Smooth muscle cell (in vitro differentiated cells): ENCODE data around the gene TMEM115. TPM values are rescaled to one million over a fixed set of nuclear protein-coding genes. Genes with fewer than 3 reads are reported as not detected.

Experiments
- DNase-seq: peaks from one replicate; lab custom pipeline; 2025; ENCODE audit not compliant: unreplicated experiment; lab: John Stamatoyannopoulos, UW
- H2AFZ ChIP-seq: fragments of 200-600 bp; sonication (generic); 2 replicates; pipeline ENCODE4 v1.6.0; 2016; ENCODE audit warnings: antibody characterized with exemption, low read depth, mild to moderate bottlenecking
- H3F3A ChIP-seq: fragments of 200-600 bp; sonication (generic); 2 replicates; pipeline ENCODE4 v1.6.0; 2017; ENCODE audit warnings: antibody characterized with exemption, low read depth
- H3K27ac ChIP-seq: fragments of 200-600 bp; sonication (generic); 2 replicates; pipeline ENCODE4 v1.5.1; 2016; ENCODE audit warnings: low read depth, mild to moderate bottlenecking
- H3K27me3 ChIP-seq: fragments of 200-600 bp; sonication (generic); 2 replicates; pipeline ENCODE4 v1.6.1; 2016; ENCODE audit warnings: low read depth, mild to moderate bottlenecking
- H3K36me3 ChIP-seq: fragments of 200-600 bp; sonication (generic); 2 replicates; pipeline ENCODE4 v1.5.1; 2016; ENCODE audit warnings: low read depth
- H3K4me1 ChIP-seq: fragments of 200-600 bp; sonication (generic); 2 replicates; pipeline ENCODE4 v1.5.1; 2016; ENCODE audit warnings: low read depth
- H3K4me2 ChIP-seq: fragments of 200-600 bp; sonication (generic); 2 replicates; pipeline ENCODE4 v1.6.0; 2016; ENCODE audit warnings: mild to moderate bottlenecking
- H3K4me3 ChIP-seq: fragments of 200-600 bp; sonication (generic); 2 replicates; pipeline ENCODE4 v1.5.1; 2016; ENCODE audit warnings: mild to moderate bottlenecking
- H3K79me2 ChIP-seq: fragments of 200-600 bp; sonication (generic); 2 replicates; pipeline ENCODE4 v1.6.0; 2016; ENCODE audit warnings: low read depth, mild to moderate bottlenecking
- H3K9ac ChIP-seq: fragments of 200-600 bp; sonication (generic); 2 replicates; pipeline ENCODE4 v1.6.0; 2016; ENCODE audit warnings: low read depth
- H3K9me3 ChIP-seq: fragments of 200-600 bp; sonication (generic); replicated peaks from 2 replicates; pipeline ENCODE4 v1.5.1; 2016; ENCODE audit warnings: low read depth
- H4K20me1 ChIP-seq: fragments of 200-600 bp; sonication (generic); 2 replicates; pipeline ENCODE4 v1.6.0; 2016; ENCODE audit warnings: low read depth
- CTCF ChIP-seq: fragments of 200-600 bp; sonication (generic); IDR thresholded peaks from 2 replicates; pipeline ENCODE4 v1.5.1; 2017; ENCODE audit warnings: borderline replicate concordance, mild to moderate bottlenecking, antibody characterized with exemption; ENCODE audit not compliant: insufficient read depth, poor library complexity, severe bottlenecking
- WGBS: methylation state at CpG from one replicate; pipeline ENCODE4 v1.1.7; 2016; ENCODE audit warnings: low lambda C conversion rate; 5-methylcytosine and 5-hydroxymethylcytosine counted together
- polyA plus RNA-seq: library from polyadenylated mRNA; unstranded; fragments of >200 nt; fragmentation: Nextera tagmentation; extraction: Ambion mirVana; gene quantifications from 2 replicates; pipeline ENCODE4 v1.2.1, GENCODE V29; 2016
- total RNA-seq: library from RNA; depleted of rRNA; stranded (reverse); fragments of >200 nt; gene quantifications from 2 replicates; pipeline ENCODE4 v1.2.3, GENCODE V29; 2014

TMEM115 gene
- total and polyA plus RNA-seq, 2 experiments from 2014 or later, result 42.7 to 56.6 TPM

DNA sequence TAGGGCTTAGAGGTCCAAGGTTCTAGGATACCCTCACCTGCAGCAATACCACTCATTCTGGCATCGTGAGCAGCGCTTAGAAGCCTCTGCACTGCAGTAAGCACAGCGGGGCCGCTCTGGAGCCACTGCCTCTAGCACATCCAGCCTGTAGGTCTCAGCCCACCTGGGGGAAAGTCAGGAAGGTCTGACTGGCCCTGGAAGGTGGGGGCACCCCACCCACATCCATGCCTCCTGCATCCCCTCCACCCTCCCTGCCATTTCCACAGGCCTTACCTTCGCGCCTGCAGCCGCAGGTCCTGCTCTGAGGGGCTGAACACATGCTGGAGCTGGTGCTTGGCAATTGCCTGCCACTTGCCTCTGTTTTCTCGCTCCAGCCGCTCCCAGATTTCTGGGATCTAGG, 17.8 kb downstream of the TMEM115 start:
- no peak for DNase-seq
- H3F3A ChIP-seq, result peaks cover 20% of the 10 kb centered on the region
- H3K4me3 ChIP-seq, result no peak overlapping the region
- no peaks in the 10 kb centered on the region for H3K9me3 ChIP-seq
- H4K20me1 ChIP-seq, result no peaks in the 10 kb centered on the region
- no peak overlapping the region for H2AFZ ChIP-seq
- H3K79me2 ChIP-seq, result peaks cover 4% of the 10 kb centered on the region
- peaks cover 19% of the 10 kb centered on the region for H3K27me3 ChIP-seq
- WGBS, result 95% methylated on average over 9 of the region's 9 CpGs
- H3K4me1 ChIP-seq, result peaks cover 22% of the 10 kb centered on the region
- H3K9ac ChIP-seq, result no peak overlapping the region
- no peak overlapping the region for H3K27ac ChIP-seq
- H3K4me2 ChIP-seq, result no peak overlapping the region
- no peaks in the 10 kb centered on the region for H3K36me3 ChIP-seq
- TF ChIP-seq CTCF, result no peak

DNA sequence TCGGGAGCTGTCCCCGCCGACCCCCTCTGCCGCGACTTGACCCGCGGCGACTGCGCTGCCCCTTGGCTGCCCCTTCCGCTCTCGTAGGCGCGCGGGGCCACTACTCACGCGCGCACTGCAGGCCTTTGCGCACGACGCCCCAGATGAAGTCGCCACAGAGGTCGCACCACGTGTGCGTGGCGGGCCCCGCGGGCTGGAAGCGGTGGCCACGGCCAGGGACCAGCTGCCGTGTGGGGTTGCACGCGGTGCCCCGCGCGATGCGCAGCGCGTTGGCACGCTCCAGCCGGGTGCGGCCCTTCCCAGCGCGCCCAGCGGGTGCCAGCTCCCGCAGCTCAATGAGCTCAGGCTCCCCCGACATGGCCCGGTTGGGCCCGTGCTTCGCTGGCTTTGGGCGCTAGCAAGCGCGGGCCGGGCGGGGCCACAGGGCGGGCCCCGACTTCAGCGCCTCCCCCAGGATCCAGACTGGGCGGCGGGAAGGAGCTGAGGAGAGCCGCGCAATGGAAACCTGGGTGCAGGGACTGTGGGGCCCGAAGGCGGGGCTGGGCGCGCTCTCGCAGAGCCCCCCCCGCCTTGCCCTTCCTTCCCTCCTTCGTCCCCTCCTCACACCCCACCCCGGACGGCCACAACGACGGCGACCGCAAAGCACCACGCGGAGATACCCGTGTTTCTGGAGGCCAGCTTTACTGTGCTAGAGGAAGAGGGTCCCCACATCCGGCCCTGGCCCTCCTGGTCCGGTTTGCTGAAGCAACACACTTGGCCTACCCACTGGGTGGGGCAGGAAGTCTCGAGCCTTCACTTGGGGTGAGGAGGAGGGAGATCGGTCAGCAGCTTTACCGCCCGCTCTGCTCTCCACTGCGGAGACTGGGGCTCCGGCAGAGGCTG, 18.6 kb downstream of the TMEM115 start, which contains the start of gene RASSF1:
RASSF1 (minus strand) TSS at position 389 of the 882 bp plus-strand sequence; CDS start at position 358, 31 bp downstream.
- WGBS, result 12% methylated on average over 81 of the region's 85 CpGs
- Histone ChIP-seq H3K4me2 (peak within 1 kb of the TSS; percentile 89), H2AFZ (peak within 1 kb of the TSS; percentile 62), H3F3A (peaks cover 12% of the 10 kb centered on the region), H3K4me1 (peaks cover 28% of the 10 kb centered on the region), H3K9me3 (no peaks in the 10 kb centered on the region), H3K27ac (no peak within 1 kb of the TSS), H3K9ac (no peak within 1 kb of the TSS), H3K4me3 (peak within 1 kb of the TSS; percentile 45), H4K20me1 (peaks cover 6% of the 10 kb centered on the region), H3K36me3 (no peaks in the 10 kb centered on the region), H3K79me2 (peaks cover 13% of the 10 kb centered on the region), H3K27me3 (peaks cover 19% of the 10 kb centered on the region)
- TF ChIP-seq CTCF, result no peak
- no peak for DNase-seq

- 45% methylated on average over 7 of the region's 9 CpGs for WGBS
- Histone ChIP-seq H4K20me1 (peaks cover 12% of the 10 kb centered on the region), H3K27me3 (peaks cover 19% of the 10 kb centered on the region), H3K36me3 (no peaks in the 10 kb centered on the region), H3K4me1 (peaks cover 29% of the 10 kb centered on the region), H2AFZ (peak overlapping the region; percentile 62), H3K79me2 (peaks cover 18% of the 10 kb centered on the region), H3K4me2 (peak overlapping the region; percentile 89), H3F3A (peaks cover 11% of the 10 kb centered on the region), H3K9me3 (no peaks in the 10 kb centered on the region), H3K9ac (no peak overlapping the region), H3K4me3 (peak overlapping the region; percentile 45), H3K27ac (no peak overlapping the region)
- no peak for DNase-seq
- TF ChIP-seq CTCF, result no peak
Observed at GRCh38 chr3:50340147-50340447, 19.2 kb downstream of the TMEM115 start.
